DMS79 (cell line): ENCODE data around the gene CTNND2.
"Not testable (repeated sequence)": the region's sequence is repeated elsewhere in the genome, so short reads cannot be mapped to it uniquely, and the experiment has no call there.

Source experiments
- DNase-seq: peaks from one replicate; lab custom pipeline; 2025; lab: John Stamatoyannopoulos, UW

CTNND2 gene

GRCh38 chr5:11873587-11873986 is 30.7 kb downstream of the CTNND2 start:
- no peak for DNase-seq

- no peak for DNase-seq
Measured at GRCh38 chr5:11869203-11869602, 35.0 kb downstream of the CTNND2 start.

GRCh38 chr5:11863911-11864310 is 40.3 kb downstream of the CTNND2 start:
- DNase-seq, result no peak

- DNase-seq, result no peak
Measured at GRCh38 chr5:11857391-11857790, 46.9 kb downstream of the CTNND2 start.

GRCh38 chr5:11854936-11855335 is 49.3 kb downstream of the CTNND2 start:
- no peak for DNase-seq

GRCh38 chr5:11853796-11854195 is 50.5 kb downstream of the CTNND2 start:
- no peak for DNase-seq

- no peak for DNase-seq
Measured at GRCh38 chr5:11853140-11853539, 51.1 kb downstream of the CTNND2 start.

- no peak for DNase-seq
Measured at GRCh38 chr5:11852717-11853087, 51.5 kb downstream of the CTNND2 start.

GRCh38 chr5:11851965-11852716 is 52.1 kb downstream of the CTNND2 start:
- DNase-seq, result no peak

- DNase-seq, result no peak
Measured at GRCh38 chr5:11851416-11851815, 52.8 kb downstream of the CTNND2 start.

- not testable (repeated sequence) for DNase-seq
Measured at GRCh38 chr5:11828566-11828965, 75.7 kb downstream of the CTNND2 start.

- no peak for DNase-seq
Measured at GRCh38 chr5:11822598-11822997, 81.6 kb downstream of the CTNND2 start.

- no peak for DNase-seq
Measured at GRCh38 chr5:11815916-11816315, 88.3 kb downstream of the CTNND2 start.

GRCh38 chr5:11815481-11815880 is 88.8 kb downstream of the CTNND2 start:
- DNase-seq, result no peak

GRCh38 chr5:11814373-11814772 is 89.9 kb downstream of the CTNND2 start:
- no peak for DNase-seq

- no peak for DNase-seq
Measured at GRCh38 chr5:11809407-11809806, 94.8 kb downstream of the CTNND2 start.

- no peak for DNase-seq
Measured at GRCh38 chr5:11803436-11803835, 100.8 kb downstream of the CTNND2 start.

GRCh38 chr5:11801061-11801460 is 103.2 kb downstream of the CTNND2 start:
- DNase-seq, result no peak

GRCh38 chr5:11797132-11797531 is 107.1 kb downstream of the CTNND2 start:
- no peak for DNase-seq

GRCh38 chr5:11793396-11793795 is 110.8 kb downstream of the CTNND2 start:
- DNase-seq, result no peak

GRCh38 chr5:11792621-11793020 is 111.6 kb downstream of the CTNND2 start:
- no peak for DNase-seq

- no peak for DNase-seq
Measured at GRCh38 chr5:11791792-11792191, 112.5 kb downstream of the CTNND2 start.

GRCh38 chr5:11790201-11790600 is 114.0 kb downstream of the CTNND2 start:
- no peak for DNase-seq

GRCh38 chr5:11785771-11786352 is 118.4 kb downstream of the CTNND2 start:
- DNase-seq, result no peak
